Activated T-helper 1 cell treated with Interleukin-2 at 50 U/mL for 16 hours (primary cell): Measurements from ENCODE around the gene RGS10.

ENCODE experiments used
- DNase-seq: peaks from one replicate; pipeline ENCODE4 v3.0.0-alpha.2; 2020; ENCODE audit warnings: low read depth

The RGS10 gene

GRCh38 chr10:119497243-119497642 is 45.3 kb downstream of the RGS10 start:
- no peak for DNase-seq

GRCh38 chr10:119496273-119496672 is 46.2 kb downstream of the RGS10 start:
- no peak for DNase-seq

- DNase-seq, result no peak
These were observed 47.0 kb downstream of the RGS10 start for GRCh38 chr10:119495545-119495944.

- DNase-seq, result no peak
These were observed 47.5 kb downstream of the RGS10 start for GRCh38 chr10:119495021-119495505.

- DNase-seq, result no peak
These were observed 48.1 kb downstream of the RGS10 start for GRCh38 chr10:119494236-119495020.

- no peak for DNase-seq
These were observed 49.4 kb downstream of the RGS10 start for GRCh38 chr10:119493155-119493554.

- no peak for DNase-seq
These were observed 50.4 kb downstream of the RGS10 start for GRCh38 chr10:119491966-119492757.

GRCh38 chr10:119489991-119490326 is 52.6 kb downstream of the RGS10 start:
- no peak for DNase-seq

GRCh38 chr10:119488675-119489074 is 53.8 kb downstream of the RGS10 start:
- no peak for DNase-seq

GRCh38 chr10:119483839-119484238 is 58.7 kb downstream of the RGS10 start:
- DNase-seq, result no peak

- DNase-seq, result no peak
These were observed 59.5 kb downstream of the RGS10 start for GRCh38 chr10:119483001-119483400.

- no peak for DNase-seq
These were observed 60.6 kb downstream of the RGS10 start for GRCh38 chr10:119481781-119482426.

GRCh38 chr10:119480667-119481066 is 61.9 kb downstream of the RGS10 start:
- DNase-seq, result no peak

GRCh38 chr10:119479532-119479931 is 63.0 kb downstream of the RGS10 start:
- DNase-seq, result no peak

- no peak for DNase-seq
These were observed 63.6 kb downstream of the RGS10 start for GRCh38 chr10:119478811-119479341.

GRCh38 chr10:119478111-119478802 is 64.3 kb downstream of the RGS10 start:
- DNase-seq, result no peak

GRCh38 chr10:119477444-119477843 is 65.1 kb downstream of the RGS10 start:
- DNase-seq, result no peak

- no peak for DNase-seq
These were observed 67.9 kb downstream of the RGS10 start for GRCh38 chr10:119474606-119475005.

GRCh38 chr10:119473771-119474170 is 68.7 kb downstream of the RGS10 start:
- DNase-seq, result no peak

- DNase-seq, result no peak
These were observed 71.4 kb downstream of the RGS10 start for GRCh38 chr10:119470920-119471702.

- DNase-seq, result no peak
These were observed 72.7 kb downstream of the RGS10 start for GRCh38 chr10:119469846-119470245.
